NCI-H146 treated with DMSO at 0.1 percent for 48 hours (cell line): ENCODE measurements around the gene SETD1A.

Source experiments
- DNase-seq: peaks from one replicate; lab custom pipeline; 2025; ENCODE audit not compliant: unreplicated experiment; lab: John Stamatoyannopoulos, UW

The SETD1A gene

DNA sequence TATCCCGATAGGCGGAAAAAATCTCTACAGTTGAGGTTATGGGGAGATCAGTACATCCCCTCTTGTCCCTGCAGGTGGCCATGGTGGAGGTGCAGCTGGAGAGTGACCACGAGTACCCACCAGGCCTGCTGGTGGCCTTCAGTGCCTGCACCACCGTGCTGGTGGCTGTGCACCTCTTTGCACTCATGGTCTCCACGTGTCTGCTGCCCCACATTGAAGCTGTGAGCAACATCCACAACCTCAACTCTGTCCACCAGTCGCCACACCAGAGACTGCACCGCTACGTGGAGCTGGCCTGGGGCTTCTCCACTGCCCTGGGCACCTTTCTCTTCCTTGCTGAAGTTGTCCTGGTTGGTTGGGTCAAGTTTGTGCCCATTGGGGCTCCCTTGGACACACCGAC is 4.4 kb upstream of the SETD1A start:
- no peak for DNase-seq

DNA sequence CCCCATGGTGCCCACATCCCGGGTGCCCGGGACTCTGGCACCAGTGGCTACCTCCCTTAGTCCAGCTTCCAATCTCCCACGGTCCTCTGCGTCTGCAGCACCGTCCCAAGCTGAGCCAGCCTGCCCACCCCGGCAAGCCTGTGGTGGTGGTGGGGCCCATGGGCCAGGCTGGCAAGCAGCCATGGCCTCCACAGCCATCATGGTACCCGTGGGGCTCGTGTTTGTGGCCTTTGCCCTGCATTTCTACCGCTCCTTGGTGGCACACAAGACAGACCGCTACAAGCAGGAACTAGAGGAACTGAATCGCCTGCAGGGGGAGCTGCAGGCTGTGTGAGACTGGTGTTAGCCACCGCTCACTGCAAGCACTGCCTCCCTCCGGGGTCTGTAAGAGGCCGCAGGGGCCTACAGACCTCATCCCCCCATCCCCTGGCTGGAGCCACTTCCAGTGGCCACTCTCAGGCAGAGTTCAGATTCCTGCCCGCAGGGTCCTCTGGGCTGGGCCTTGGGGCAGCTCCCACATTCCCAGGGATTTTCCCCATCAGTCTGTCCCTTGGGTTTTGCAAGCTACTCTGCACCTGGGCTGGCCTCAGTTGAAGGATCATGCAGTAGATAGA is 3.9 kb upstream of the SETD1A start:
- DNase-seq = peak; percentile 59

DNA sequence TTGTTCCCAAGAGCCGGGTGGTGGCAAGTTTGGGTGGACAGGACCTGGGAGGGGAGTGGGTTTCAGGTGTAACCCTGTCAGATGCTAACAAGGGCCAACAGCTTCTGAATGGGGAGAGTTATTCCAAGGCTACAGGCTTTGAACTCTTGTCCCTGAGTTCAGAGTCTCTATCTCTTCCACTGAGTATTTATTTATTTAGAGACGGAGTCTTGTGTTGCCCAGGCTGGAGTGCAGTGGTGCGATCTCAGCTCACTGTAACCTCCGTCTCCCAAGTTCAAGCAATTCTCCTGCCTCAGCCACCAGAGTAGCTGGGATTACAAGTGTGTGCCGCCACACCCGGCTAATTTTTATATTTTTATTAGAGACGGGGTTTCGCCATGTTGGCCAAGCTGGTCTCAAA is 2.6 kb upstream of the SETD1A start:
- no peak for DNase-seq

DNA sequence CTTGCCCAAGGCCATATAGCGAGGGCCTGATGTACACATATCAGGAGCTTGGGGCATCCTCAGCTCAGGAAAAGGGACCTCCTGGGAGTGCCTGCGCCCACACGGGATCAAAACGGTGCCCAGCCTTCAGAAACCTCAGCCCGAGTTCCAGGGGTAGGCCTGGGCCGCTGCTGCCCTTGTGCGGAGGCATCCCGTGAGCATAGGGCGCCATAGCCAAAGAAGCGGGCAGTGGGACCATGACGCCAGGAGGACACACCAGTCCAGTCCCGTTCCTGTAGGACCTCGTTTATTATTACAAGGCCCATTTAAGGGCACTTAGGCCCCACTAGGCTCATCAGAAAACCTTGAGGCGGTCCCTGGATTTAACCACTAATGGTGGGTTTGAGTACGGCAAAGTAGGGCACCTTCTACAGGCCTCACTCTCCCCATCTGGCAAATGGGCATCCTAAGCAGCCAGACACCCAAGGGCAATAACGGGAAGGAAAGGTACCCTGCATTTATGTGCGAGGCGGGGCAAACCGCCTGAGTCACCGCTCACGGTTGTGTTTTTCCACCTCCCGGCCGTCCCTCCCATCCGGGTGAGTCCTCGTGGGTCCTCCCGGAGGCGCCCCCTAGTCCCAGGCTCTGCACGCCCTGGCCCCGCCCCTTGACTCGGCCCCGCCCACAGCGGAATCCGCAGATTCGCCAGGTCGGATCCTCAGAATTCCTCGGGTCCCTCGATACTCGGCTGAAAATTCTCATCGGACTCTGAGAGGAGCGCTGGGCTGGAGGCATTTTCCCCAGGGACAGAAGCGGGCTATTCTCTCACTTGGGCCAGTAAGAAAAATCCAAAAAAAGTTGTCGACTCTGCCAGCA is 726 bp upstream of the SETD1A start:
- peak; percentile 54 for DNase-seq

DNA sequence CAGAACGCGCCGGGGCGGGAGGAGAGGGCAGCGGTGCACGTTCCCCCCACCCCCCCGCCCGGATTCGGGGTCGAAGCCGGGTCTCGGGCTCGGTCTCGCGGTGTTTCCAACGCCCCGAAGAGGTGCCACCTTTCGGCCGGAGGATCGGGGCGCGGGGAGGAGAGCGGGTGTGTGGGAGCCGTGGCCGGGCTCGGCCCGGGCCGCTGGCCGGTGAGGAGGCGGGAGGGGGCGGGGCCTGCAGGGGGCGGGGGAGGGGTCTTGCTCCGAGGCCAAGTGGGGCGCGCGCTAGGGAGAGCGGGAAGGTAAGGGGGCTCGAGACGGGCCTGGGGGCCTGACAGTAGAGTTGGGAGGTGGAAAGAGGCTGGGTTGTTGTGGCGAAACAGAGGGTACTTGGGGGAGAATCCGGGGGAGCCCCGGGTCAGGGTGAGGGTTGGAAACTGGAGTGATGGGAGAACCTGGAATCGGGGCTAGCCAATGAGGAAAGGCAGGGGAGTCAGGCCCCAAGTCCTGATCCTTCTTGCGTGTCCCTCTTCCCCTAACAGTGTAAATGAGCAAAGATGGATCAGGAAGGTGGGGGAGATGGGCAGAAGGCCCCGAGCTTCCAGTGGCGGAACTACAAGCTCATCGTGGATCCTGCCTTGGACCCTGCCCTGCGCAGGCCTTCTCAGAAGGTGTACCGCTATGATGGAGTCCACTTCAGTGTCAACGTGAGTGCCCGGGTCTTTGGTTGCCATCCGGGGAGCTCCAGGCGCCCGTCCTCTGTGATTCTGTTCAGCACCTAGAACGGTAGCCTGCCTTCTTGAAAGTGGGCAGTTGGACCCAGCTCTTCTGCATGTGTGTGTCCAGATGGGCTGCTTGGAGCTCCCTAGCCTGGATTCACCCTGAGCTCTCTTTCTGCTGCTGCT is 873 bp downstream of the SETD1A start:
- no peak for DNase-seq

DNA sequence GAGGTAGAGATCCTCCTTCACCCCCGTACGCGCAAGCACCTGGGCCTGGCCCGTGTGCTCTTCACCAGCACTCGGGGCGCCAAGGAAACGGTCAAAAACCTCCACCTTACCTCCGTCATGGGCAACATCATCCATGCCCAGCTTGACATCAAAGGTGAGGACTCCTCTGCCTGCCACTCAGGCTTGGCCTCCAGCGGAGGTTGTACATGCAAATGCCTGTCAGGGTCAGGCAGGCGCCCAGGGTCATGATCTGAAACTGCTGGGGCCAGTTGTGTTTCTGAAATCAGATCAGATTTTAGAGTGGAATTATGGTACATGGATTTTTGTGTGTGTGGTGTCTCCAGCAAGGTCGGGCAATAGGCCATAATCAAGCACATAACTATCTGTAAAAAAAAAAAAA is 3.8 kb downstream of the SETD1A start:
- no peak for DNase-seq

DNA sequence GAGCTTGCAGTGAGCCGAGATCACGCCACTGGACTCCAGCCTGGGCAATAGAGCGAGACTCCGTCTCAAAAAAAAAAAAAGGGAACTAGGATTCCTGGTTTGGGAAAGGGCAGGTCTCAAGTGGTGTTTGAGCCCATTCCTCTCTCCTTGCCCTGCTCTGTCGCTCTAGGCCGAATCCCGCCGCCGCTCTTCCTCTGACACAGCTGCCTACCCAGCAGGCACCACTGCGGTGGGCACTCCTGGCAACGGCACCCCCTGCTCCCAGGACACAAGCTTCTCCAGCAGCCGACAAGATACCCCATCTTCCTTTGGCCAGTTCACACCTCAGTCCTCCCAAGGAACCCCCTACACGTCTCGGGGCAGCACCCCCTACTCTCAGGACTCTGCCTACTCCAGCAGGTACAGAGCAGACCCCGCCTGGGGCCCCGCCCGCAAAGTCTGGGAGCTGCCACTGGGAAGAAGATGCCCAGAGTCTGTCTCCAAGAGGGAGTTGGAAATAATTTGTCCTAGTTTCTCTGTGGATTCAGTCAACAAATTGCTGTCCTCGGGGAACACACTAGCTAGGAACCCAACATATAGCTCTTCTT is 6.5 kb downstream of the SETD1A start:
- no peak for DNase-seq

DNA sequence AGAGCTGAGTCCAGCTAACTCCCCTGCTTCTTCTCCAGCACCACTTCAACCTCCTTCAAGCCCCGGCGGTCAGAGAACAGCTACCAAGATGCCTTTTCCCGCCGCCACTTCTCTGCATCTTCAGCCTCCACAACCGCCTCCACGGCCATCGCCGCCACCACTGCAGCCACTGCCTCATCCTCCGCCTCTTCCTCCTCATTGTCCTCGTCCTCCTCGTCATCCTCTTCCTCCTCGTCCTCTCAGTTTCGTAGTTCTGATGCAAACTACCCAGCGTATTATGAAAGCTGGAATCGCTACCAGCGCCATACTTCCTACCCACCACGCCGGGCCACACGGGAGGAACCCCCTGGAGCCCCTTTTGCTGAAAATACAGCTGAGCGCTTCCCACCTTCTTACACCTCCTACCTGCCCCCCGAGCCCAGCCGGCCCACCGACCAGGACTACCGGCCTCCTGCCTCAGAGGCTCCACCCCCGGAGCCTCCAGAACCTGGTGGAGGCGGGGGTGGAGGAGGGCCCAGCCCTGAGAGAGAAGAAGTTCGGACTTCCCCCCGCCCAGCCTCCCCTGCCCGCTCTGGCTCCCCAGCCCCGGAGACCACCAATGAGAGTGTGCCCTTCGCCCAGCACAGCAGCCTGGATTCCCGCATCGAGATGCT is 7.1 kb downstream of the SETD1A start:
- DNase-seq = no peak

DNA sequence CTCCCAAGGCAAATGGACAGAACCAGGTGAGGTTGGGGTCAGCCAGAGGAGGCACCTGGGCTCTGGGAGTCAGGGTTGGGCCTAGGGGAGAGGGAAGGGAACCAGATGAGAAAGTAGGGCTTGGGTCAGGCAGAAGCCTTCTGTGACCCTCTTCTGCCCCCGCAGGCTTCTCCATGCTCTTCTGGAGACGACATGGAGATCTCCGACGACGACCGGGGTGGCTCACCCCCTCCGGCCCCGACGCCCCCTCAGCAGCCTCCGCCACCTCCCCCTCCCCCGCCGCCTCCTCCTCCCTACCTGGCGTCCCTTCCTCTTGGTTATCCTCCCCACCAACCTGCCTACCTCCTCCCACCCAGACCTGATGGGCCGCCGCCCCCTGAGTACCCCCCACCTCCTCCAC is 7.9 kb downstream of the SETD1A start:
- DNase-seq = no peak

DNA sequence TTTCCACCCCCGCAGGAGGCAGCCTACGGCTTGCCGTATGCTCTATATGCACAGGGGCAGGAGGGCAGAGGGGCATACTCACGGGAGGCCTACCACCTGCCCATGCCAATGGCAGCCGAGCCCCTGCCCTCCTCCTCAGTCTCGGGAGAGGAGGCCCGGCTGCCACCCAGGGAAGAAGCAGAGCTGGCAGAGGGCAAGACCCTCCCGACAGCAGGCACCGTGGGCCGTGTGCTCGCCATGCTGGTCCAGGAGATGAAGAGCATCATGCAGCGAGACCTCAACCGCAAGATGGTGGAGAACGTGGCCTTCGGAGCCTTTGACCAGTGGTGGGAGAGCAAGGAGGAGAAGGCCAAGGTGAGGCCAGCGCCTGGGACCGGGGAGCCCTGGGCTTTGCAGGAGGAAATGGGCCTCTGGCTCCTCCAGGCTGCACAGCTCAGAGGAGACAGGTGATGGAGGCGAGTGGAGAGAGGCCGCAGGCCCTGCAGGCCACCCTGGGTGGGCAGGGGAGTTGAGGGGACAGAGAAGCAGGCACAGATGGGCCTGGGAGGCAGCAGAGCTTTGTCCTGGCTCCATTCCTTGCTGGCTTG is 8.6 kb downstream of the SETD1A start:
- DNase-seq = no peak

DNA sequence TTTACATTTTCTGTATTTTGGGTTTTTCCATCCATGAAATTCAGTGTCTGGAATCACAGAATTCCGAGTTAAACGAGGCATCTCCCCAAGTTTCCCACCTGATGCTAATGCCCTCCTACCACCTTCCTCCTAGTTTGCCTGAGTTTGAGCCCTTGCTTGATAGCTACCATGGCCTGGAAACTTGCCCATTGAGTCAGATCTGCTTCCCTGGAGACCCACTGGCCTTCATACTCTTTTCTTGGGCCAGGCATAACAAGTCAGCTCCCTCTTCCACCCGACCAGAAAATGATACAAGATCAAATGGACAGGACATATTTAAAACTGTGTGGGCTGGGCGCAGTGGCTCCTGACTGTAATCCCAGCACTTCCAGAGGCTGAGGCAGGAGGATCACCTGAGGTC is 10.2 kb downstream of the SETD1A start:
- DNase-seq = no peak

DNA sequence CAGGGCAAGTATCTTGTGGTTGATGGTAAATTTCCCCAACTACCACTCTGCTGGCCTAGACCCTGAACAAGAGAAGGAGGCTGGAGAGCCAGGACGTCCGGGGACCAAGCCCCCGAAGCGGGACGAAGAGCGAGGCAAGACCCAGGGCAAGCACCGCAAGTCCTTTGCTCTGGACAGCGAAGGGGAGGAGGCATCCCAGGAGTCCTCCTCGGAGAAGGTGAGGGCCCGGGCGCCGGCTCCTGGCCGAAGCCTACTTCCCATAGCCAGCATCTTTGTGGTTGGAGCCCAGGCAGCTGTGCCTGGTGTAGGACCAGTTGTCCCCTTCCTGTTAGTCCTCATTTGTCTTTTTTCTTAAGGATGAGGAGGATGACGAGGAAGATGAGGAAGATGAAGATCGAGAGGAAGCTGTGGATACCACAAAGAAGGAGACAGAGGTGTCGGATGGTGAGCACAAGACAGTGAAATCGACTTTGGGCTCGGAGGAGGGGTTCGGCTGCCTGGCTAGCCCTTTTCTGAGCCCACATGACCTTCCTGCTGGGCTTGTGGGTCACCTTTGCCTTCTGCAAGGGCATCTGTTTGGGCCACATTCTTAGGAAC is 11.8 kb downstream of the SETD1A start:
- DNase-seq = no peak

DNA sequence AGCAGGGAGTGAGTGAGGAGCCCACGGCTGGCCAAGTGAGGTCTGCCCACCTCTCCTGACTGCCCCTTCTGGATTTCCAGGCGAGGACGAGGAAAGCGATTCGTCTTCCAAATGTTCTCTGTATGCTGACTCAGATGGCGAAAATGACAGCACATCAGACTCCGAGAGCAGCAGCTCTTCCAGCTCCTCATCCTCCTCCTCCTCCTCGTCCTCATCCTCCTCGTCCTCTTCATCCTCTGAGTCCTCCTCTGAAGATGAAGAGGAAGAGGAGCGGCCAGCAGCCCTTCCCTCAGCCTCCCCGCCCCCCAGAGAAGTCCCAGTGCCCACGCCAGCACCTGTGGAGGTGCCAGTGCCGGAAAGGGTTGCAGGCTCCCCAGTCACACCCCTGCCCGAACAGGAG is 13.7 kb downstream of the SETD1A start:
- no peak for DNase-seq

DNA sequence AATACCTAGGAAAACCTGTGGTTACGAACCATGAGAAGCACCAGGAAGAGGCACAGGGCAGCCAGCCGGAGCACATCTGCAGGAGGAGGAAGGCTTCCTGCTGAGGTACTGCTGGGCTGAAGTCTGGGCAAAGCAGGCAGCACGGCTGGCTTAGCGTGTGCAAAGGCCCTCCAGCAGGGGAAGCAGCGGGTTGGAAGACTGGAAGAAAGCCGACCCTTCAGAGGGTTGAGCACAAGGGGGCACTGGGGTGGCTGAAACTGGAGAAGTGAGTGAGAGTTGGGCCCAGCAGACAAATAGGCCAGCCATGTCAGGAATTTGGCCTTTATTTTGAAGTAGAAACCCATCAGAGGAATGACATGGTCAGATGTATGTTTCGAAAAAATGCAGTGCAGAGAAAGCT is 15.3 kb downstream of the SETD1A start:
- no peak for DNase-seq

DNA sequence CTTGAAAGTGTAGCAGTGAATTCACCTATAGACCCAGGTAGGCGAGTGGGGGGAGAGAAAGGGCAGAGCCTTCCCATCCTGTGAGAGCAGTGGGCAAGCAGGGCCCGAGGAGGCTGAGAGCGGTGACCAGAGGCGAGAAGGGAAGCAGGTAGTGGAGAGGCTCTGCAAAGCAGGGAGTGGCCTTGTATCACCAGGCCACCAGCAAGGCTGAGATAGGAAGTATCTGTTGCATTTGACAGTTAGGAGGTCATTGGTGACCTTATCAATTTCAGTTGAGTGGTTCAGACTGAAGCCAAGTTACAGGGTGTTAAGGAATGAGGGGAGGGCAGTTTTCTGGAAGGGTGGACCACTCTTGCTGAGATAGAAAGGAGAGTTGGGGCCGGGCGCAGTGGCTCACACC is 16.8 kb downstream of the SETD1A start:
- DNase-seq = no peak

DNA sequence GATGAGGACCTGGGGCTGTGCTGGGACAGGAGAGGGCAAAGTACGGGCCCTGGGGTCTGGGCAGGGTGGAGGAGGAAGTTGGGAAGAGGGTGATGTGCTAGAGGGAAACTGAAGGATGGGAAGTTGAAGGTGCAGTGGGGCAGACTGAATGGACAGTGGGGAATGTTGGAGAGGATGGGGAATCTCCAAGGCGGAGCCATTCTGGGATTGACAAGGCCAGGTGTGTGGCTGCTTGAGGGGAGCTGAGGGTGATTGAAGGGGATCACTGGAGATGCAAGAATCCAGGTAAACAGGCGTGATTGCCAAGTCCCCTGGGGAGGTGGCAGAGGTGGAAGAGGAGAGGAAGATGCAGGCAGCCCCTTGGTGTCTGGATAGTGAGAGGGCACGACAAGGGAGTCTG is 18.9 kb downstream of the SETD1A start:
- no peak for DNase-seq

DNA sequence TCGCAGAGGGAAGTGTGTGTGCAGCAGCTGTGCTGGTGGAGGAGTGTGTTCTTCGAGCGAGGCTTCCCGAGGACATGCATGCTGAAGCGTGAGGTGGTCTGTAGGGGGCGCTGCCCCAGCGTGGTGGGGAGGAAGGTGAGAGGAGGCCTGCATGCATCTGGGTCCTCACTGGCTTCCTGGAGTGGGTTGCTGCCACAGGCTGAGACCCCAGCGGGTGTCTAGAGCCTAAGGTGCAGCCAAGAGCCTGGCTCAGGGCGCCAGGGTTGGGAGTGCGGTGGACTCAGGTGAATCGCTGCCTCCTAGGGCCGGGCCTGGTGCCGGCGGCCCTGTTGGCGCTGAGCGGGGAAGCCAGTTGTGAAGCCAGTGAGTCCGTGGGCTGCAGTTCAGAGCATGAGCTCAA is 19.9 kb downstream of the SETD1A start:
- DNase-seq = no peak

DNA sequence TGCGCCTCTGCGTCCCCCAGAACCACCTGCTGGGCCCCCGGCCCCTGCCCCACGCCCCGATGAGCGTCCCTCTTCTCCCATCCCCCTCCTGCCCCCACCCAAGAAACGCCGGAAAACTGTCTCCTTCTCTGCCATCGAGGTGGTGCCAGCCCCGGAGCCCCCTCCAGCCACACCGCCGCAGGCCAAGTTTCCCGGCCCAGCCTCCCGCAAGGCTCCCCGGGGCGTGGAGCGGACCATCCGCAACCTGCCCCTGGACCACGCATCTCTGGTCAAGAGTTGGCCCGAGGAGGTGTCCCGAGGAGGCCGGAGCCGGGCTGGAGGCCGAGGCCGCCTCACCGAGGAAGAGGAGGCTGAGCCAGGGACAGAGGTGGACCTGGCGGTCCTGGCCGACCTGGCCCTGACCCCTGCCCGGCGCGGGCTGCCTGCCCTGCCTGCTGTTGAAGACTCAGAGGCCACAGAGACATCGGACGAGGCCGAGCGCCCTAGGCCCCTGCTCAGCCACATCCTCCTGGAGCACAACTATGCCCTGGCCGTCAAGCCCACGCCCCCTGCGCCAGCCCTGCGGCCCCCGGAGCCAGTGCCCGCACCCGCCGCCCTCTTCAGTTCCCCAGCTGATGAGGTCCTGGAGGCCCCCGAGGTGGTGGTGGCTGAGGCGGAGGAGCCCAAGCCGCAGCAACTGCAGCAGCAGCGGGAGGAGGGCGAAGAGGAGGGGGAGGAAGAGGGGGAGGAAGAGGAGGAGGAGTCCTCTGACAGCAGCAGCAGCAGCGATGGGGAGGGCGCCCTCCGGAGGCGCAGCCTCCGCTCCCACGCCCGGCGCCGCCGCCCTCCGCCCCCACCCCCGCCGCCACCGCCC is 21.8 kb downstream of the SETD1A start:
- no peak for DNase-seq

DNA sequence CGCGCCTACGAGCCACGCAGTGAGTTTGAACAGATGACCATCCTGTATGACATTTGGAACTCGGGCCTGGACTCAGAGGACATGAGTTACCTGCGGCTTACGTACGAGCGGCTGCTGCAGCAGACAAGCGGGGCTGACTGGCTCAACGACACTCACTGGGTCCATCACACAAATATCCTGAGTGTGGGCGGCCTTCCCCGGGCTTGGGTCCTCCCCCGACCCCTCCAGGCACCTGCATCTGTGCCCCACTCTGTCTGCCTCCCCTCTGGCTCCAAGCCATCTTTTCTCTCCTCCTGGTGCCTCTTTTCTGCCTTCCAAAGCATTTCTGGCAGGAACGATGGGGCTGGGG is 22.4 kb downstream of the SETD1A start:
- no peak for DNase-seq
